ENCODE data around the gene SIGLEC9.

GRCh38 chr19:51157265-51157664, 32.6 kb downstream of the SIGLEC9 start:
- no peak for TF ChIP-seq EZH2 (IDR thresholded peaks at IDR 0.05; ENCODE audit: borderline replicate concordance, insufficient read depth, low read depth, low read length, poor library complexity, severe bottlenecking)
- TF ChIP-seq, protein P1, sequence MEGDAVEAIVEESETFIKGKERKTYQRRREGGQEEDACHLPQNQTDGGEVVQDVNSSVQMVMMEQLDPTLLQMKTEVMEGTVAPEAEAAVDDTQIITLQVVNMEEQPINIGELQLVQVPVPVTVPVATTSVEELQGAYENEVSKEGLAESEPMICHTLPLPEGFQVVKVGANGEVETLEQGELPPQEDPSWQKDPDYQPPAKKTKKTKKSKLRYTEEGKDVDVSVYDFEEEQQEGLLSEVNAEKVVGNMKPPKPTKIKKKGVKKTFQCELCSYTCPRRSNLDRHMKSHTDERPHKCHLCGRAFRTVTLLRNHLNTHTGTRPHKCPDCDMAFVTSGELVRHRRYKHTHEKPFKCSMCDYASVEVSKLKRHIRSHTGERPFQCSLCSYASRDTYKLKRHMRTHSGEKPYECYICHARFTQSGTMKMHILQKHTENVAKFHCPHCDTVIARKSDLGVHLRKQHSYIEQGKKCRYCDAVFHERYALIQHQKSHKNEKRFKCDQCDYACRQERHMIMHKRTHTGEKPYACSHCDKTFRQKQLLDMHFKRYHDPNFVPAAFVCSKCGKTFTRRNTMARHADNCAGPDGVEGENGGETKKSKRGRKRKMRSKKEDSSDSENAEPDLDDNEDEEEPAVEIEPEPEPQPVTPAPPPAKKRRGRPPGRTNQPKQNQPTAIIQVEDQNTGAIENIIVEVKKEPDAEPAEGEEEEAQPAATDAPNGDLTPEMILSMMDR (IDR thresholded peaks at IDR 0.05), result no peak
